ENCODE data around the gene HSD3B2.

HSD3B2 gene

GRCh38 chr1:119404736-119405135 is 10.2 kb upstream of the HSD3B2 start:
- no peak for DNase-seq

- DNase-seq, result no peak
Measured at GRCh38 chr1:119409731-119410130, 5.2 kb upstream of the HSD3B2 start.

DNA sequence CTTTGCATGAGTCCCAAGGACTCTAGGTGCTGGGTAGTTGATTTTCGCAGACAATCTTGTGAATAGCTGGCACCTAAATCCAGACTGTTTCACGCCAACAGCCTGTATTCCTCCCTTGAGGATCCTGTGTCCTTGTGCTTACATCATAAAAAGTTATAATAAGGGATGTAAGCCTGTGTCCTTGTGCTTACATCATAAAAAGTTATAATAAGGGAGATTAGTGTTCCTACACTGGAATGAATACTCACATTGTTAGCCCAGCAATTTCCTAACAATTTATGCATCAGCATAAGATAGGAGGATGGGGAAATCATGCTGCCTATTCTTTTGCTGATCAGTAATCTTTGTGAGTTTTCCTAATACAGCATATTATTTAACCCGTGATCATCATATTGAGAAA is 4.0 kb upstream of the HSD3B2 start:
- DNase-seq, result no peak

DNA sequence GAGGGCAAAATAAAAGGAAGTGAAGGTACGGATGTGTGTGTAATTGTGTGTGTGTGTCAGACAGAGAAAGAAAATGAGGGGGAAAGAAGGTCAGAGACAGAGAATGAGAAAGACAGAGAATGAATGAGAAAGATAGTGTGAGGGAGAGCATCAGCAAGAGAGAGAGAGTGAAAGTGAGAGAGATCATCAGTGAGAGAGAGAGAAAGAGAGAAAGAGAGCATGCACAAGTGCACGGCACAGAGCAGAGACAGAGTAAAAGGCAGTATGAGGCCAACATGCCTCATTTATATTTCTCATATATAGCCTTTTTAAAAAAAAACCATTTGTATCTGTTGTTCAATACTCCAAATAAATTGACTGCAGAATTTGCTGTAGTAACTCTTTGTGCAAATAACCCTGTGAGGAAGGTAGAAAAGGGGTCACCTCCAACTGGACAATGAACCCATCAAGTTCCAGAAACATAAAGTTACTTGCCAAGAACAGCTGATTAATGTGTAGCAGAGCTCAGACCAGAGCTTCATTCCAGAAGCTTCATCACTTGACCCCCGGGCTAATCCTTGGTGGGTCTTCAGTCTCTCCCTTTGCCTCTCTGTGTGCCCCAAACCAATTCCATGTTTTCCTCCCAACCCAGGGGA is 1.2 kb downstream of the HSD3B2 start:
- DNase-seq, result no peak

GRCh38 chr1:119419109-119419508 is 4.2 kb downstream of the HSD3B2 start:
- no peak for DNase-seq

DNA sequence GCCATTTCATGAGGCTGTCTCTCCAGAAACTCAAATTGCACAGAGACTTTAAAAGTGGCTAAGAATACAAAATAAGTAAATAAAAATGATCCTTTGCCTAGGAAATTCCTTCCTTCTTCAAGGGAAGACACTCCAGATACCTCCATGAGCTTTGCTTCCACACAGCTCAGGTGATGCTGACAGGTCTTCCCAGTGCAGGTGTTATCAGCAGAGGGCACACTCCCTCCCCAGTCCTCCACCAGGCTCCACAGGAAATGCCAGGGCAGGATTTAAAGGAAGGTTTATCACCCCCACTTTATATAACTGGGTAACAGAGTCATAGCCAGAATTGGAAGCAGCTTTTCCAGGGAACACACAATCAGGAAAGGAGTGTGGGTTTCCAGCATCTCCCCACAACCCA is 5.7 kb downstream of the HSD3B2 start:
- no peak for DNase-seq

- DNase-seq, result no peak
Measured at GRCh38 chr1:119422631-119423030, 7.7 kb downstream of the HSD3B2 start.

DNA sequence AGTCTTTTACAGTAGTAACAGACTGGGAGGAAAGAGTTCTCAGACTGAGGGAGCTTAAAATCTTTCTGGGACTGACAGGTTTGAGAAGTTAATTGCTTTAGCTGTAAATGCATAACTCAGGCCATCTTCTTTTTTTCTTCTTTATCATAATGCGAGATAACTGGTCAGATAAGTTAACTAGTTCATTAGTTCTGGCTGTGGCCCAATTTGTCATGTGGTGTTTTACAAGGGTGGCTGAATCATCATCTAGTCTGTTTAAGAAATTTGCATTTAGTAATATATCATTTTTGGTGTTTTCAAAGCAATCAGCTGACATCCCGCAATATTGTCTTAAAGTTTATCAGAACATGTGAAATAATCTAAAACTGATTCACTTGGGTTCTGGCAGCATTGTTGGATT is 14.0 kb downstream of the HSD3B2 start:
- no peak for DNase-seq

- DNase-seq, result no peak
Measured at GRCh38 chr1:119429687-119430086, 14.7 kb downstream of the HSD3B2 start.

DNA sequence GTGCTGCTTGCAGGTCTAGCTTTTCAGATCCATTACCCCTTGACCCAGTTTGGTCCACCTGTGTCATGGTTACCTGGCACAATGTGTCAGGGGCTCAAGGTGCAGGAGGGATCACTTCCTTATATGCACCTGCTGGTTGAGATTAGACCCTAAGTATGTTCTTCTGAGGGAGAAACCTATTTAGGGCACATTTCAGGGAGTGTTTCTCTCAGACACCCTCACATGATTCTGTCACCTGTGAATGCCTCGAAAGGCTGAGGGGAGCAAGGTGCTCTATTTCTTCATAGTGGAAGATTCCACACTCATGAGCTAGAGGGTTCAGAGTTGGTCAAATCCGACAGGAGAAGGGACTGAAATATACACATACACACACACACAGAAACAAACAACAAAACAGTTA is 15.5 kb downstream of the HSD3B2 start:
- no peak for DNase-seq

GRCh38 chr1:119431836-119432235 is 16.9 kb downstream of the HSD3B2 start:
- no peak for DNase-seq

DNA sequence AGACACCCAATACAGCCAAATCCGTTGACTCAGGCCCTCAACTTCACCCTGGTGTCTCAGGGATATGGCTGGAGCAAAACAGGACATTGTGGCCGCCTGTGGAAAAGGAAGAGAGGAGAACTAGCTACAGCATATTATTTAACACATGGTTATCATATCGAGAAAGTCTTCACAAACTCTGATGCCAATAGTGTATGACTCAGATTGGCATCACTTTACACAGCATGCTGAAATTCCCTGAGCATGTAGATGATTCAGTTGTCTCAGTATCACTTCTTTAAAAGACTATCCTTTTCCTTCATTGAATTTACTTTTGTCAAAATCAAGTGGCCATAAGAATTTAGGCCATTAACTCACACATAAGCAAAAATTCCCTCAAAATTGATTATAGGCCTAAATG is 20.1 kb downstream of the HSD3B2 start:
- no peak for DNase-seq

GRCh38 chr1:119438761-119439160 is 23.8 kb downstream of the HSD3B2 start:
- no peak for DNase-seq

GRCh38 chr1:119440721-119441307 is 25.9 kb downstream of the HSD3B2 start:
- no peak for DNase-seq

GRCh38 chr1:119442756-119443155 is 27.8 kb downstream of the HSD3B2 start:
- no peak for DNase-seq

DNA sequence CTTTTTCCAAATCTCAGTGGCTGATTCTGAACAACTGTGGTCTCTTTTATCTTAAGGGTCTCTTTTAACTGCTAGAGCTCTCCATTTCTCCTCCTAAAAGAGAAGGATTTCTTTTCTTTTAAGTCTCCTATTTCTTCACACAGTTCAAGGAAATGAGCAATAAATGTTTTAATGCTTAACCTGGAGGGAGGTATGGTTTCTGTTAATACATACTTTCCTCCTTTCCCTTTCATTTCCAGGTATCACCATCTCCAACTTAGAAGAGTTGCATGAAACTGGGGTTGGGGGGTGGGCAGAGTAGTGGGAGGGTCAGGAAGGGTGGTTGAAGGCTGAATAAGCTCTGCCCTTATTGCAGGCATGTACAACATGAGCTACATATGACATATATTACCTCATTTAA is 31.4 kb downstream of the HSD3B2 start:
- DNase-seq, result no peak

DNA sequence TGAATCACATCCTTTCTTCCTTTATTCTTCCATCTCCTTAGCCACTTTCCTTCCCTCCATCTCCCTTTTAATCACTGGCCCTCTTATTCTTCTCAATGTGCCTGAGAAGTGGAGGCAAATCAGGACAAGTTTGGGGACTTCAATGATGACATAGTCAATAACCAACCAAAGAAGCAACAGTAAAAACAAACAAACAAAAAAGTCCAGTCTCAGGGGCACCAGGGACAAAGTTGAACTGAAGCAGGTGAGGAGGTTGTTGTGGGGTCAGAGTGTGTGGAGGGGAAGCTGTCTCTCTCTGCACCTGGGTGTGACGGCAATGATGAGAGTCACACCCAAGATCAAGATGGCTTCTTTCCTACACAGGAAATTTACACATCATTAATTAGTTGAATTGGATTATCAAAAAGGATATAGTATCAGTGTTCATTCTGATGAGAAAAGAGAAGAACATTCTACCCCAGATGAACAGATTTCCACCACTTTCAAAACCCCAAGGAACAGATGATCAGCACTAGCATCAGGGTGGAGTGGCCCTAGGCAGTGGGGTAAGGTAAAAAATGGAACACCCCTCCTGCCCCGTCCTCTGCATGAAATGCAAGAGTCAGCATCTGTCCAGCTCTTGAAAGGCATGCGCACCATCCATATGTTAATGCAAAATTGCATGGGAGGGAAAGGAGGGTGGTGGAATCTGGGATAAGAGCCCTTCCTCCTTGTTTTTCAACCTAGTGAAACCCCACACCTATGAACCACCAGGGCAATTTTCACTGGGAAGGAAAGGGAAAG is 32.6 kb downstream of the HSD3B2 start:
- DNase-seq, result no peak

- no peak for DNase-seq
Measured at GRCh38 chr1:119448127-119448511, 33.2 kb downstream of the HSD3B2 start.

DNA sequence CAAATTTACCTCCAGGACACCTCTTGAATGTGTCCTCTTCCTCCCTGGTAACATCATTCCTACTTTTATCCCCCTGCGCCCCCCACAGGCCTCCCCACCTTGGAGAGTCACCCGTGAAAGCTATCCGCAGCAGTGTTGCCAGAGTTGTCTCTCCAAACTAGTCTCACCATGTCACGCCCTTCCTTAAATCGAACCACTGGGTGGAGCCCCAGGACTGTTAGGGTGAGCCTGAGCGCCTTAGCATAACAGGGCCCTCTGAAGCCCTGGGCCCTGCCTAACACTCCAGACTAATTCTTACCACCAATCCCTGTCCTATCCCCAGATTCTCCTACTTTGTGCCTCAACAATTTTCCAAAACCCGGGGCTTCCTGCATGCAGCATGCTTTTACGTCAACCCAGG is 35.0 kb downstream of the HSD3B2 start:
- no peak for DNase-seq

- no peak for DNase-seq
Measured at GRCh38 chr1:119451158-119451557, 36.2 kb downstream of the HSD3B2 start.

DNA sequence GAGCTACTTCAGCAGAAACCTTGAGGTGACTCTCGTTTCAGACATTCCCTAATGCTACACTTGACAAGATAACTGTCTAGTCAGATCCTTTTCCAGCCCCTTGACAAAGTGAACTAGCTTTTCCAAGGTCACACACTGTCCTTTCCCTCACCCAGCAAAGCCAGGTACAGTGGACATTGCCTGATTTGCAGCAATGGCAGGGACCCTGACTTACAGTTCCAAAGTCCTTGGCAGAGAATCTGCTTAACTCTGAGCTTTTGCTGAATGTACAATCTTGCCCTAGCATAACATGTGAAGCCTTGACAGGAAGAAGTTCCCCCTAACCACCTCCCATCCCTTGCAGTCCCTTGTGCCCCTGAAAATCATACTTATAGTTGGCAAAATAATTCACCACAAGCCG is 37.1 kb downstream of the HSD3B2 start:
- DNase-seq, result no peak

DNA sequence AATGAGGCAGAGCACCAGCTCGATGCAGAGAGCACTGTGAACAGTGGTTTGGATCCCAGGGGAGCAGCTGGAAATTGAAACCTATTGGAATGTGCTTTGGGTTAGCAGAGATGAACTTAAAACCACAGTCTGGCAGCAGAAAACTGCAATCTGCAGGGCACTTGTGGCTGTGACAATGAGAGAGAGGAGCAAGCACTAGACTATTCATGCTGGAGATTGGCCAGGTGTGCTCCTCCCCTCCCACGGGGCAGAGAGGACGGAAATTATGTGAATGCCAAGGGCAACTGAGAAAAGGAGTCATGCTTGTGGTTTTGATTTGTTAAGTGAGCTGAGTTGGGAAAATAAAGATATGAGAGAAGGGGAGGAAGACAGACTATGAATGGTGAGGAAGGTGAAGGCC is 38.1 kb downstream of the HSD3B2 start:
- no peak for DNase-seq

- DNase-seq, result no peak
Measured at GRCh38 chr1:119462964-119463363, 48.0 kb downstream of the HSD3B2 start.

DNA sequence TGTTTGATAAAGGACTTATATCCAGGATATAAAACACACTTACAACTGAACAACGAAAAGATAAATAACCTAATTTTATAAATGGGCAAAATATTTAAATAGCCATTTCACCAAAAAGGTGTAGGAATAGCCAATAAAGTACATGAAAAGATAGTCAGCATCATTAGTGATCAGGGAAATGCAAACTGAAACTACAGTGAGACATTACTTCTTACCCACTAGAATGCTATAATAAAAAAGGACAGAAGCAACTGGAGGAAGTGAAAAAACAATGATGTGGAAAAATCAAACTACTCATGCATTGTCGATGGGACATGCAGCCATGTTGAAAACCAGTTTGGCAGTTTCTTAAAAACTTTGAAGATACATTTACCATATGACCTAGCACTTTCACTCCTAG is 48.6 kb downstream of the HSD3B2 start:
- DNase-seq, result no peak

DNA sequence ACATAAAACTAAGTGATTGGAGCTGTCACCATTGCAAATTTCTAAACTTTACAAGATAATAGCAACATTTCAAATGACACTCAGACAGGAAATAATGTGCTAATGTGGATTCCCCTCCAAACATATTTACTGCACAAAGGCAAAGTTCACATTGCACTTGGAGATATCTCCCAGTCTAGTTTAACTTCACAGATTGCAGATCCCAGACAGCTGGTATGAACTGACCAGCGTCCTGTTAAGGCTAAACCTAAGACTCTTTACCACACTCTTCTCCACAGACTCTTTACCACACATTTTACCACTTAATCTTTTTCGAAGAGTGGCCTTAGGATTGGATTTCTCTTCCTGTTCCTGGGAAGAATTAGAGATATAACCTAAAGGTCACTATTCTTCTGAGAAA is 51.5 kb downstream of the HSD3B2 start:
- DNase-seq, result no peak

Data from NCI-H1930 (cell line).